ENCODE data around the gene THOC6. TPM values are rescaled to one million over a fixed set of nuclear protein-coding genes. Genes with fewer than 3 reads are reported as not detected.
A peak's percentile ranks its signal among the peaks of the same experiment; 100 is the strongest.

Gene THOC6
- total RNA-seq, 1 experiment from 2014 or later, result 68.2 TPM

DNA sequence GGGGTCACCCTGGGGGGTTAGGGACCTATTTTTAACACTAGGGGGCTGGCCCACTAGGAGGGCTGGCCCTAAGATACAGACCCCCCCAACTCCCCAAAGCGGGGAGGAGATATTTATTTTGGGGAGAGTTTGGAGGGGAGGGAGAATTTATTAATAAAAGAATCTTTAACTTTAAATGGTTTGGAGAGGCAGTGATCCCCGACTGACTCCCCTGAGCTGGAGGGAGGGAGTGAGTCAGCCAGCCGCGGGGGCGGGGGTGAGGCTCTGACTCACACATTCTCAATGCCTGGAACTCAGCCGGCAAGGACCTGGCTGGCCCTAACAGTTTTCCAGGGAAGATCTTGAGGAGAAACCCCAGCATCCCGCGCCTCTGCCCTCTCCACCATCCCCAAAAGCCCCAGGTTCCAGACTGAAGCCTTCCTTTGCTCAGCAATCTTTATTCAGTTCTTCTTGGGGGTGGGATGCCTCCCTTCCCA lies 1.6 kb upstream of the THOC6 start:
- Histone ChIP-seq H3K18ac (ENCODE audit: insufficient read length, low read depth, low read length) (peak overlapping the region; percentile 27), H2BK5ac (ENCODE audit: insufficient read length, low read length) (peak overlapping the region; percentile 43), H4K8ac (replicated peaks; ENCODE audit: insufficient read length, low read depth, low read length) (no peak overlapping the region), H2AFZ (ENCODE audit: low read length) (no peak overlapping the region), H2BK120ac (ENCODE audit: low read depth, low read length, poor library complexity, severe bottlenecking) (no peak overlapping the region), H3K56ac (ENCODE audit: insufficient read length, low read depth, low read length) (no peak overlapping the region), H2BK20ac (ENCODE audit: low read depth, low read length, poor library complexity, severe bottlenecking) (no peak overlapping the region), H3K27me3 (ENCODE audit: insufficient read depth, low read length) (no peaks in the 10 kb centered on the region), H4K91ac (ENCODE audit: insufficient read length, low read depth, low read length) (no peak overlapping the region), H3K9ac (ENCODE audit: extremely low read depth, insufficient read length, low read length) (peak overlapping the region; percentile 21), H3K79me1 (ENCODE audit: insufficient read depth, low read depth, low read length, poor library complexity, severe bottlenecking) (no peaks in the 10 kb centered on the region), H3K9me3 (ENCODE audit: control insufficient read depth, low read depth, low read length) (no peaks in the 10 kb centered on the region), H4K20me1 (ENCODE audit: control insufficient read depth, insufficient read depth, insufficient read length) (no peaks in the 10 kb centered on the region), H2AK5ac (ENCODE audit: insufficient read length, low read length) (no peak overlapping the region), H3K4me1 (ENCODE audit: insufficient read depth, low read length) (peaks cover 2% of the 10 kb centered on the region; the same call in 1 of the 2 replicates), H3T11ph (ENCODE audit: low read length) (no peak overlapping the region), H2BK15ac (ENCODE audit: low read depth, low read length) (no peak overlapping the region), H3K23me2 (ENCODE audit: insufficient read length, low read depth, low read length, poor library complexity, severe bottlenecking) (peaks cover 29% of the 10 kb centered on the region), H2BK12ac (ENCODE audit: insufficient read length, low read depth, low read length) (no peak overlapping the region), H4K5ac (ENCODE audit: insufficient read length, low read depth, low read length) (no peak overlapping the region), H3K79me2 (ENCODE audit: insufficient read depth, low read length) (peaks cover under 1% of the 10 kb centered on the region; the same call in 1 of the 2 replicates), H3K27ac (ENCODE audit: insufficient read length, low read depth, low read length) (peak overlapping the region; percentile 66), H3K4me2 (ENCODE audit: insufficient read depth, insufficient read length, low read length) (peak overlapping the region; percentile 51), H3K4ac (ENCODE audit: low read depth, low read length) (no peak overlapping the region), H3K14ac (ENCODE audit: insufficient read depth, low read length) (no peak overlapping the region; the same call in 1 of the 2 replicates), H3K23ac (ENCODE audit: insufficient read length, low read depth, low read length) (no peak overlapping the region)
- peak overlapping the region; percentile 98 to 100 (median 99) for H3K27ac Mint-ChIP-seq
- peaks cover 9% of the 10 kb centered on the region for H3K27me3 Mint-ChIP-seq (ENCODE audit: low read depth)
- H3K36me3 Mint-ChIP-seq (ENCODE audit: insufficient read depth in 1 of 3, low read depth in 3 of 3), result peaks cover 15 to 41% (median 29%) of the 10 kb centered on the region in 3 experiments
- peak; percentile 90 for DNase-seq
- no peaks in the 10 kb centered on the region; a peak in 2 of 5 replicates for H3K9me3 Mint-ChIP-seq
- peaks cover 24 to 48% of the 10 kb centered on the region in 2 experiments for H3K4me1 Mint-ChIP-seq
- peak overlapping the region; percentile 93 to 96 for H3K4me3 Mint-ChIP-seq
- TF ChIP-seq, protein P1, sequence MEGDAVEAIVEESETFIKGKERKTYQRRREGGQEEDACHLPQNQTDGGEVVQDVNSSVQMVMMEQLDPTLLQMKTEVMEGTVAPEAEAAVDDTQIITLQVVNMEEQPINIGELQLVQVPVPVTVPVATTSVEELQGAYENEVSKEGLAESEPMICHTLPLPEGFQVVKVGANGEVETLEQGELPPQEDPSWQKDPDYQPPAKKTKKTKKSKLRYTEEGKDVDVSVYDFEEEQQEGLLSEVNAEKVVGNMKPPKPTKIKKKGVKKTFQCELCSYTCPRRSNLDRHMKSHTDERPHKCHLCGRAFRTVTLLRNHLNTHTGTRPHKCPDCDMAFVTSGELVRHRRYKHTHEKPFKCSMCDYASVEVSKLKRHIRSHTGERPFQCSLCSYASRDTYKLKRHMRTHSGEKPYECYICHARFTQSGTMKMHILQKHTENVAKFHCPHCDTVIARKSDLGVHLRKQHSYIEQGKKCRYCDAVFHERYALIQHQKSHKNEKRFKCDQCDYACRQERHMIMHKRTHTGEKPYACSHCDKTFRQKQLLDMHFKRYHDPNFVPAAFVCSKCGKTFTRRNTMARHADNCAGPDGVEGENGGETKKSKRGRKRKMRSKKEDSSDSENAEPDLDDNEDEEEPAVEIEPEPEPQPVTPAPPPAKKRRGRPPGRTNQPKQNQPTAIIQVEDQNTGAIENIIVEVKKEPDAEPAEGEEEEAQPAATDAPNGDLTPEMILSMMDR (conservative IDR thresholded peaks at IDR 0.05), result no peak
- no CpG with 5 or more reads among the region's 8 CpGs for WGBS (ENCODE audit: extremely low coverage, insufficient read length, low lambda C conversion rate)

Data from H9 (cell line).